Measurements from ENCODE around the gene SH2D3C. TPM values are rescaled to one million over a fixed set of nuclear protein-coding genes. Genes with fewer than 3 reads are reported as not detected.
A peak's percentile ranks its signal among the peaks of the same experiment; 100 is the strongest.

Gene SH2D3C
- total and polyA plus RNA-seq, 9 of the 15 experiments (the other 6 are each of a cell fraction or from before 2014, with no cell fraction given), result 0.03 to 1.2 (median 0.22) TPM; not detected in 1

GRCh38 chr9:127698985-127699670 lies 79.3 kb downstream of the SH2D3C start (continued):
- TF ChIP-seq ZNF668 (CRISPR knock-in tag; IDR thresholded peaks at IDR 0.05) (peak; percentile 85), HDAC2 (IDR thresholded peaks at IDR 0.05) (peak; percentile 26), YY1 (IDR thresholded peaks at IDR 0.05; ENCODE audit: borderline replicate concordance in 1 of 3, control insufficient read depth in 1 of 3, extremely low read depth in 1 of 3, insufficient read depth in 3 of 3, insufficient read length in 1 of 3, insufficient replicate concordance in 2 of 3, low read depth in 1 of 3, low read length in 2 of 3) (peak in 1 of 3 experiments; percentile 13), ZBTB12 (CRISPR knock-in tag; IDR thresholded peaks at IDR 0.05) (peak; percentile 60; the same call in 1 of the 2 replicates), ESRRA (IDR thresholded peaks at IDR 0.05; ENCODE audit: borderline replicate concordance, low read depth) (peak; percentile 16), SMARCA5 (IDR thresholded peaks at IDR 0.05) (0 out of 2 replicates have a peak, but pooled peaks have one; percentile 18), ZNF444 (CRISPR knock-in tag; IDR thresholded peaks at IDR 0.05) (no peak), ZNF76 (CRISPR knock-in tag; IDR thresholded peaks at IDR 0.05; ENCODE audit: borderline replicate concordance) (0 out of 2 replicates have a peak, but pooled peaks have one; percentile 75), MBD2 (IDR thresholded peaks at IDR 0.05; ENCODE audit: borderline replicate concordance, low read depth) (peak; percentile 81), CUX1 (CRISPR knock-in tag; IDR thresholded peaks at IDR 0.05) (peak; percentile 86; the same call in 1 of the 2 replicates), ZNF280A (IDR thresholded peaks at IDR 0.05; ENCODE audit: low read depth, partially characterized antibody) (no peak), TEAD1 (CRISPR knock-in tag; IDR thresholded peaks at IDR 0.05) (peak; percentile 71 to 72; a peak in 3 of 4 replicates), THRAP3 (IDR thresholded peaks at IDR 0.05; ENCODE audit: borderline replicate concordance) (peak; percentile 80; the same call in 1 of the 2 replicates), NR2C2 (CRISPR knock-in tag; IDR thresholded peaks at IDR 0.05) (no peak), NR2C2 (tag; IDR thresholded peaks at IDR 0.05) (peak; percentile 79), ZNF354B (CRISPR knock-in tag; IDR thresholded peaks at IDR 0.05) (no peak), FOSL1 (tag; conservative IDR thresholded peaks at IDR 0.05) (peak; percentile 45; the same call in 1 of the 2 replicates)
- TF ChIP-seq, protein P1, sequence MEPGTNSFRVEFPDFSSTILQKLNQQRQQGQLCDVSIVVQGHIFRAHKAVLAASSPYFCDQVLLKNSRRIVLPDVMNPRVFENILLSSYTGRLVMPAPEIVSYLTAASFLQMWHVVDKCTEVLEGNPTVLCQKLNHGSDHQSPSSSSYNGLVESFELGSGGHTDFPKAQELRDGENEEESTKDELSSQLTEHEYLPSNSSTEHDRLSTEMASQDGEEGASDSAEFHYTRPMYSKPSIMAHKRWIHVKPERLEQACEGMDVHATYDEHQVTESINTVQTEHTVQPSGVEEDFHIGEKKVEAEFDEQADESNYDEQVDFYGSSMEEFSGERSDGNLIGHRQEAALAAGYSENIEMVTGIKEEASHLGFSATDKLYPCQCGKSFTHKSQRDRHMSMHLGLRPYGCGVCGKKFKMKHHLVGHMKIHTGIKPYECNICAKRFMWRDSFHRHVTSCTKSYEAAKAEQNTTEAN (CRISPR knock-in tag; IDR thresholded peaks at IDR 0.05), result no peak

All from K562 (cell line).